ENCODE data around the gene VEPH1. TPM values are rescaled to one million over a fixed set of nuclear protein-coding genes. Genes with fewer than 3 reads are reported as not detected.

VEPH1 gene
- total RNA-seq, 1 experiment from 2014 or later = 2.4 TPM

DNA sequence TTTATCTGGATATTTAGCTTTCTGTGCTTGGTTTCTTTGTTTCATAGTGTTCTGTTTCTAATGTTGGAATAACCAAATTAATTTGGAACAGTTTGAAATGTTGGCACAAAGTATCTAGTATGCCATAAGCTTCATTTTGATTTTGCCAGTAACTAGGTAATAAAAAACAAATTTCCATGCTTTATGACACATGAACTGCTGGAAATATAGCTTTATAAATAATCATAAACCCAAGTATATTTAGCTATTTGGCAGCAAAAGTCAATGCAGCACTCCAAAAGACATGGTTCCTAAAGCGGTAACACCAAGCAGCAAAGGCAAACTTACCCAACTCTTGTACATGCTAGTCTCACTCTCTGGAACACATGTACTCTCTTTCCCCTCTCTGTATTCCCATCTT is 237.3 kb downstream of the VEPH1 start:
- no TSS peak for BruUV-seq (replicated peaks)
- no peaks in the 10 kb centered on the region for H3K4me1 Mint-ChIP-seq (ENCODE audit: insufficient read depth, unreplicated experiment)
- ChIA-PET POLR2A (interaction anchor here (0.7 kb wide), 1 partner anchor 20 kb away, joined by 3 read pairs; no protein-coding TSS in a partner anchor), CTCF (no interaction called here)
- no peak overlapping the region for H3K27ac Mint-ChIP-seq (ENCODE audit: low read depth, unreplicated experiment)
- intact Hi-C loops (cut with micrococcal nuclease) = no loop called here
- H3K4me3 Mint-ChIP-seq (ENCODE audit: unreplicated experiment) = no peak overlapping the region
- no peaks in the 10 kb centered on the region for H3K9me3 Mint-ChIP-seq (ENCODE audit: unreplicated experiment)
- TF ChIP-seq, protein P1, sequence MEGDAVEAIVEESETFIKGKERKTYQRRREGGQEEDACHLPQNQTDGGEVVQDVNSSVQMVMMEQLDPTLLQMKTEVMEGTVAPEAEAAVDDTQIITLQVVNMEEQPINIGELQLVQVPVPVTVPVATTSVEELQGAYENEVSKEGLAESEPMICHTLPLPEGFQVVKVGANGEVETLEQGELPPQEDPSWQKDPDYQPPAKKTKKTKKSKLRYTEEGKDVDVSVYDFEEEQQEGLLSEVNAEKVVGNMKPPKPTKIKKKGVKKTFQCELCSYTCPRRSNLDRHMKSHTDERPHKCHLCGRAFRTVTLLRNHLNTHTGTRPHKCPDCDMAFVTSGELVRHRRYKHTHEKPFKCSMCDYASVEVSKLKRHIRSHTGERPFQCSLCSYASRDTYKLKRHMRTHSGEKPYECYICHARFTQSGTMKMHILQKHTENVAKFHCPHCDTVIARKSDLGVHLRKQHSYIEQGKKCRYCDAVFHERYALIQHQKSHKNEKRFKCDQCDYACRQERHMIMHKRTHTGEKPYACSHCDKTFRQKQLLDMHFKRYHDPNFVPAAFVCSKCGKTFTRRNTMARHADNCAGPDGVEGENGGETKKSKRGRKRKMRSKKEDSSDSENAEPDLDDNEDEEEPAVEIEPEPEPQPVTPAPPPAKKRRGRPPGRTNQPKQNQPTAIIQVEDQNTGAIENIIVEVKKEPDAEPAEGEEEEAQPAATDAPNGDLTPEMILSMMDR (IDR thresholded peaks at IDR 0.05; ENCODE audit: unreplicated experiment) = no peak
- no peaks in the 10 kb centered on the region for H3K27me3 Mint-ChIP-seq (ENCODE audit: insufficient read depth, unreplicated experiment)
- H3K36me3 Mint-ChIP-seq (ENCODE audit: insufficient read depth, unreplicated experiment) = no peaks in the 10 kb centered on the region
- no peak for DNase-seq (ENCODE audit: unreplicated experiment)

DNA sequence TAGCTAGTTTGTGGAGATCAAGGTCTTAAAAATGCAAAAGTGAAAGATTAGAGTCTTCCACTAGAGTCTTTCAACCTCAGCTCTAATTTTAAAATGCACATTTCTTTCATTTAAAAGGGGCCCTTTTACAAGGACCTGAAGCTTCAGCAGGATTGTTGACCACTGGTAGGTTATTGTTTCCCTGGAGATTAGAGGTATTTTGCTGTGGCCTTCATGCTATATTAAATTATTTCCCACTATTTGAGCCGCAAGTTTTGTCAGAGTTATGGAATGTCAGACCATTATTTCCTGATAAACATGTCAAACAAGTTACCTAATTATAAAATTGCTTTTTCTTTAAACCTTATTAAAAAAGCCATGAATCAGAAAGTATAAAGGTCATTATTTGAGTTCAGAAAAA is 240.2 kb downstream of the VEPH1 start:
- BruUV-seq (replicated peaks) = no TSS peak
- Mint-ChIP-seq H3K27ac (ENCODE audit: low read depth, unreplicated experiment) (no peak overlapping the region), H3K4me3 (ENCODE audit: unreplicated experiment) (no peak overlapping the region), H3K9me3 (ENCODE audit: unreplicated experiment) (no peaks in the 10 kb centered on the region), H3K4me1 (ENCODE audit: insufficient read depth, unreplicated experiment) (no peaks in the 10 kb centered on the region), H3K36me3 (ENCODE audit: insufficient read depth, unreplicated experiment) (no peaks in the 10 kb centered on the region), H3K27me3 (ENCODE audit: insufficient read depth, unreplicated experiment) (no peaks in the 10 kb centered on the region)
- CTCF ChIA-PET = no interaction called here
- POLR2A ChIA-PET = interaction anchor here (0.6 kb wide), 1 partner anchor 709 kb away, joined by 5 read pairs; no protein-coding TSS in a partner anchor
- intact Hi-C loops (cut with micrococcal nuclease) = no loop called here
- DNase-seq (ENCODE audit: unreplicated experiment) = no peak
- TF ChIP-seq, protein P1 (IDR thresholded peaks at IDR 0.05; ENCODE audit: unreplicated experiment) = no peak

DNA sequence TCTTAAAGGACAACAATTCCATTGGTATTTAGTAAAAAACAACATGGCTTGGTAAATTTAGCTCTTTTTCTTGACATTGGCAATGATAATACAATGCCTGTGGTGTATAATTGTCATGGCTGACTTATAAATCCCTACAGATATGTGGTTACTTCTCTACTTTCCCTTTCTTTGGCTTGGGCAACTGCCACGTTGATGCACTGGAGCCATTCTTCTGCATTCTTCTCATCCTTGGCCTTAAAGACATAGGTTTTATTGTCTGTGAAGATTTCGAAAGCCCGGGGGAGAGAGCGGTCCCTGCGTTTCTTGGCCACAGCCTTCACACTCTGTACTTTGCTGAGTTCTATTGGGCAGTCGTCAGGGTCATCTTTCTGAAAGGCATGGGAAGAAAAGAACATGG is 242.2 kb downstream of the VEPH1 start:
- Mint-ChIP-seq H3K9me3 (ENCODE audit: unreplicated experiment) (no peaks in the 10 kb centered on the region), H3K4me1 (ENCODE audit: insufficient read depth, unreplicated experiment) (no peaks in the 10 kb centered on the region), H3K4me3 (ENCODE audit: unreplicated experiment) (no peak overlapping the region), H3K36me3 (ENCODE audit: insufficient read depth, unreplicated experiment) (no peaks in the 10 kb centered on the region), H3K27me3 (ENCODE audit: insufficient read depth, unreplicated experiment) (no peaks in the 10 kb centered on the region), H3K27ac (ENCODE audit: low read depth, unreplicated experiment) (no peak overlapping the region)
- POLR2A ChIA-PET = no interaction called here
- CTCF ChIA-PET = interaction anchor here (0.5 to 1.4 kb wide), 3 partner anchors 78 to 232 kb away, joined by 3 to 4 read pairs (median 3); no protein-coding TSS in a partner anchor
- no peak for DNase-seq (ENCODE audit: unreplicated experiment)
- TF ChIP-seq, protein P1 (IDR thresholded peaks at IDR 0.05; ENCODE audit: unreplicated experiment) = no peak
- intact Hi-C loops (cut with micrococcal nuclease) = no loop called here
- BruUV-seq (replicated peaks) = no TSS peak

DNA sequence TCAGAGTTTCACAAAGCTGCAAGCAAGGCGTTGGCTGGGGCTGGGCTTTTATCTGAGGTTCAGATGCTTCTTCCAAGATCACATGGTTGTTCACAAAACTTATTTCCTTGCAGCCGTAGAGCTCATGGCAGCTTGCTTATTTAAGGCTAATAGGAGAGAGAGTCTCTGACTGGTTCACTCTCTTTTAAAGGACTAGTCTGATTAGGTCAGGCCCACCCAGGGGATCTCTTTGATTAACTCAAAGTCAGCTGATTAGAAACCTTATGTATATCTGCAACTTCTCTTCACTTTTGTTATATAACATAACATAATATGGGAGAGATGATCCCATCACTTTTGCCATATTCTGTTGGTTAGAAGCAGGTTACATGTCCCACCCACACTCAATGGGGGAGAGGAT is 243.4 kb downstream of the VEPH1 start:
- CTCF ChIA-PET = no interaction called here
- no TSS peak for BruUV-seq (replicated peaks)
- Mint-ChIP-seq H3K4me1 (ENCODE audit: insufficient read depth, unreplicated experiment) (no peaks in the 10 kb centered on the region), H3K27me3 (ENCODE audit: insufficient read depth, unreplicated experiment) (no peaks in the 10 kb centered on the region), H3K36me3 (ENCODE audit: insufficient read depth, unreplicated experiment) (no peaks in the 10 kb centered on the region), H3K4me3 (ENCODE audit: unreplicated experiment) (no peak overlapping the region), H3K9me3 (ENCODE audit: unreplicated experiment) (no peaks in the 10 kb centered on the region), H3K27ac (ENCODE audit: low read depth, unreplicated experiment) (no peak overlapping the region)
- DNase-seq (ENCODE audit: unreplicated experiment) = no peak
- intact Hi-C loops (cut with micrococcal nuclease) = no loop called here
- TF ChIP-seq, protein P1 (IDR thresholded peaks at IDR 0.05; ENCODE audit: unreplicated experiment) = no peak
- POLR2A ChIA-PET = interaction anchor here (0.8 kb wide), 1 partner anchor 22 kb away, joined by 3 read pairs; no protein-coding TSS in a partner anchor
